Activated CD4-positive, alpha-beta T cell treated with anti-CD3 and anti-CD28 coated beads for 36 hours (primary cell): ENCODE data around the gene VIT. TPM values are rescaled to one million over a fixed set of nuclear protein-coding genes. Genes with fewer than 3 reads are reported as not detected.

Experiments used
- ATAC-seq: fragments of 200-7000 bp; cut with Tn5 transposase; one replicate; pipeline ENCODE4 v1.10.0; 2021; ENCODE audit warnings: mild to moderate bottlenecking, moderate library complexity
- CTCF ChIA-PET: fragments of 350-600 bp; sonication (Branson Sonifier 250); formaldehyde crosslinking; loops from one replicate; lab custom pipeline; 2021; ENCODE audit warnings: antibody characterized with exemption; lab: Charles Lee
- POLR2A ChIA-PET: fragments of 350-600 bp; sonication (Branson Sonifier 250); formaldehyde crosslinking; loops from one replicate; lab custom pipeline; 2021; ENCODE audit warnings: antibody characterized with exemption, inconsistent platforms; lab: Charles Lee
- DNase-seq: peaks from one replicate; pipeline ENCODE4 v3.0.0-alpha.2; 2020
- H3K27ac Mint-ChIP-seq: one replicate; pipeline ENCODE4 v1.8.0; 2021; ENCODE audit warnings: mixed read lengths
- H3K27me3 Mint-ChIP-seq: one replicate; pipeline ENCODE4 v1.8.0; 2021; ENCODE audit warnings: mixed read lengths
- H3K36me3 Mint-ChIP-seq: one replicate; pipeline ENCODE4 v1.8.0; 2021; ENCODE audit warnings: low read depth, mixed read lengths
- H3K4me1 Mint-ChIP-seq: one replicate; pipeline ENCODE4 v1.8.0; 2021; ENCODE audit warnings: mixed read lengths
- H3K4me3 Mint-ChIP-seq: one replicate; pipeline ENCODE4 v1.8.0; 2021; ENCODE audit warnings: mild to moderate bottlenecking, moderate library complexity, mixed read lengths
- H3K9me3 Mint-ChIP-seq: one replicate; pipeline ENCODE4 v1.8.0; 2021; ENCODE audit warnings: low read depth, mixed read lengths
- intact Hi-C, 2 experiments: fragments of 100-400 bp; cut with DNase I in 1 of 2; cut with micrococcal nuclease in 1 of 2; formaldehyde crosslinking; loops; one replicate each; pipeline versions ENCODE4 v1.14.2 to v1.15.1; 2022 to 2024; cut with DNase I, micrococcal nuclease
- total RNA-seq, 2 experiments: library from RNA; stranded (reverse); gene quantifications; one replicate each; pipeline ENCODE4 v1.2.3, GENCODE V29; 2021

The VIT gene
- total RNA-seq, 2 experiments from 2014 or later = not detected

DNA sequence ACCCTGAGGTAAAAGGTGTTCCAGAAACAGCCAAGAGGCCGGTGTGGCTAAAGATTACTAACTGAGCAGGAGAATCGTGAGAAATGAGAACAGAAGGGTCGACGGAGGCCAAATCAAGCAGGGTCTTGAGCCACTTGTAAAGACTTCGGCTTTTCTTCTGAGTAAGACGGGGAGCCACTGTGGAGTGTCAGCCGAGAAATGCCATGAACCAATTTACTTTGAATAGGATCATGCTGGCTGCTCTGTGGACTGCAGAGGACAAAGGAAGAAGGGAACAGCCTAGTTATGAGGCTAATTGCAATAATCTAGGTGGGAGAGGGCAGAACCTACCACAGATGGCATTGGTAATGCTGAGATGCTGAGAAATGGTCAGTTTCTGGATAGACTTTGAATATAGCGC, 16.8 kb downstream of the VIT start:
- peaks cover 1% of the 10 kb centered on the region for H3K27me3 Mint-ChIP-seq
- ATAC-seq (no peak), DNase-seq (no peak)
- ChIA-PET CTCF (no interaction called here), POLR2A (no interaction called here)
- H3K4me3 Mint-ChIP-seq = no peak overlapping the region
- peaks cover 6% of the 10 kb centered on the region for H3K9me3 Mint-ChIP-seq
- no peaks in the 10 kb centered on the region for H3K36me3 Mint-ChIP-seq
- no peak overlapping the region for H3K27ac Mint-ChIP-seq
- intact Hi-C loops = no loop called here
- H3K4me1 Mint-ChIP-seq = no peaks in the 10 kb centered on the region

DNA sequence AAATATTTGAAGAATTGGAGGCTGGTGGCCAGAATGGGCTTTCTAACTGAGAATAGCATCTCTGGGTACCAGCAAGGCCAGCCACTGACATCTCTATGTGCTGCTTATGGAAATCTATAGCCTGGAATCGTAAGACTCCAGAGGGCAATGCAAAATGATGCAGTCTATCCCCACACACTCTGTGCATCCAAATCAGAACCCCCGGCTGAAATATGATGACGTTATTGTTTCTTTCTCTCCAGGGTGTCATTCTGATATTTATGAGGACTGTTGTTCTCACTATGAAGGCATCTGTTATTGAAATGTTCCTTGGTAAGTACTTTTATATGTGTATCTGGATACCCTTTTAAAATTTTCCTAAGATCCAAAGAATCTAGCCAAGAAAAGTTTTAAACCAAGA, 19.6 kb downstream of the VIT start:
- DNase-seq (no peak), ATAC-seq (no peak)
- intact Hi-C loops = no loop called here
- Mint-ChIP-seq H3K4me3 (no peak overlapping the region), H3K27ac (no peak overlapping the region), H3K36me3 (no peaks in the 10 kb centered on the region), H3K9me3 (peaks cover 1% of the 10 kb centered on the region), H3K27me3 (no peaks in the 10 kb centered on the region), H3K4me1 (no peaks in the 10 kb centered on the region)
- CTCF ChIA-PET = no interaction called here
- POLR2A ChIA-PET = no interaction called here

DNA sequence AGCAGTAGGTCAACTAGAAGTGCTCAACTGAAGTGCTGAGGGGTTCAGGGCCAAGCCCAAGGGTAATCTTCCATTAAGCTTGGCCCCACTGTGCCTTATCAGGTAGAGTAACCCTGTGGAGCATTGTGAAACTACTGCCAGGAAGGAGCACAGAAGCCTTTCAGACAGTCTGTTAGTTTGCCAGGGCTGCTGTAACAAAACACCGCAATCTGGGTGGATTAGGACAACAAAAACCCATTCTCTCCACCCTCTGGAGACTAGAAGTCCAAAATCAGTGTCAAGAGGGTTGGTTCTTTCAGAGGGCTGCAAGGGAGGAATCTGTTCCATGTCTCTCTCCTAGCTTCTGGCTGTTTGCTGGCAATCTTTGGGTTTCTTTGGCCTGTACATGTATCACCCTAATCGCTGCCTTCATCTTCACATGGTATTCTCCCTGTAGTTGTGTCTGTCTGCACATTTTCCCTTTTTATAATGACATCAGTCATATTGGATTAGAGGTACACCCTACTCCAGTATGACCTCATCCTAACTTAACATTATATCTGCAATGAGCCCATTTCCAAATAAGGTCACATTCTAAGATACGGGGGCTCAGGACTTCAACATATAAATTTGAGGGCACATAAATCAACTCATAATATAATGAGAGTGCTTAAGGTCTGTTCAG, 21.2 kb downstream of the VIT start:
- H3K27ac Mint-ChIP-seq = no peak overlapping the region
- H3K9me3 Mint-ChIP-seq = no peaks in the 10 kb centered on the region

DNA sequence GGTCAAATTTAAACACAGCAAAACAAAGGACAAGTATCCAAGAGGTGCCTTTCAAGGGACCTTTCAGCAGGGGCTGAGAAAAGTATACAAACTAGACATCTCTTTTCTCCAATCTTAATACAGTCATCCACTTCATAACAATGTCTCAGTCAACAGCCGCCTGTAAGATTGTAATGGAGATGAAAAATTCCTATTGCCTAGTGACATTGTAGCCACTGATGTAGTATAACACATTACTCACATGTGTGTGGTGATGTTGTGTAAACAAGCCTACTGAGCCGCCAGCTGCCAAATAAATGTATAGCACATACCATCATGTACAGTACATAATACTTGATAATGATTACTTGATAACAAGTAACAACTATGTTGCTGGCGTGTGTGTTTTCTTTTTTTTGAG, 31.0 kb downstream of the VIT start:
- no peak for ATAC-seq
- no peaks in the 10 kb centered on the region for H3K4me1 Mint-ChIP-seq
- no peak overlapping the region for H3K4me3 Mint-ChIP-seq
- DNase-seq = no peak
- H3K27me3 Mint-ChIP-seq = peaks cover 3% of the 10 kb centered on the region
- intact Hi-C loops = no loop called here
- H3K27ac Mint-ChIP-seq = no peak overlapping the region
- CTCF ChIA-PET = no interaction called here
- POLR2A ChIA-PET = no interaction called here
- no peaks in the 10 kb centered on the region for H3K36me3 Mint-ChIP-seq
- no peaks in the 10 kb centered on the region for H3K9me3 Mint-ChIP-seq

More for the DNA sequence above, 21.2 kb downstream of the VIT start:
- CTCF ChIA-PET = no interaction called here
- H3K27me3 Mint-ChIP-seq = peaks cover 2% of the 10 kb centered on the region
- no peak overlapping the region for H3K4me3 Mint-ChIP-seq
- intact Hi-C loops = no loop called here
- POLR2A ChIA-PET = no interaction called here
- H3K36me3 Mint-ChIP-seq = no peaks in the 10 kb centered on the region
- H3K4me1 Mint-ChIP-seq = no peaks in the 10 kb centered on the region
- DNase-seq (no peak), ATAC-seq (no peak)

DNA sequence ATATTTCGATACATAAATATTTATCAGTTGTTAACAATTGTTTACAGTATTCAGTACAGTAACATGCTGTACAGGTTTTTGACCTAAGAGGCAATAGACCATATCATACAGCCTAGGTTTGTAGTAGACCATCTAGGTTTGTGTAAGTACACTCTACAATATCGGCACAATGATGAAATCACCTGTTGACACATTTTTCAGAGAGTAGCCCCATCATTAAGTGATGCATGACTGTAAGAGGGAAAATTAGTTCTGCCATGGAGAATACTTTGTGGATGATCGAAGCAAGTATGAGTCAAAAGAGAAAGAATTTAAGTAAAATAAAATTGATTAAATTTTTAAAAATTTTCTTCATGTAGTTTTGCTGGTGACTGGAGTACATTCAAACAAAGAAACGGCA, 32.6 kb downstream of the VIT start:
- no peak for ATAC-seq
- intact Hi-C loops = no loop called here
- CTCF ChIA-PET = interaction anchor here (1.1 kb wide), 1 partner anchor 302 kb away, joined by 3 read pairs; no protein-coding TSS in a partner anchor
- Mint-ChIP-seq H3K4me1 (no peaks in the 10 kb centered on the region), H3K27ac (no peak overlapping the region), H3K27me3 (peaks cover 3% of the 10 kb centered on the region), H3K36me3 (no peaks in the 10 kb centered on the region), H3K9me3 (no peaks in the 10 kb centered on the region), H3K4me3 (no peak overlapping the region)
- DNase-seq = no peak
- POLR2A ChIA-PET = no interaction called here

DNA sequence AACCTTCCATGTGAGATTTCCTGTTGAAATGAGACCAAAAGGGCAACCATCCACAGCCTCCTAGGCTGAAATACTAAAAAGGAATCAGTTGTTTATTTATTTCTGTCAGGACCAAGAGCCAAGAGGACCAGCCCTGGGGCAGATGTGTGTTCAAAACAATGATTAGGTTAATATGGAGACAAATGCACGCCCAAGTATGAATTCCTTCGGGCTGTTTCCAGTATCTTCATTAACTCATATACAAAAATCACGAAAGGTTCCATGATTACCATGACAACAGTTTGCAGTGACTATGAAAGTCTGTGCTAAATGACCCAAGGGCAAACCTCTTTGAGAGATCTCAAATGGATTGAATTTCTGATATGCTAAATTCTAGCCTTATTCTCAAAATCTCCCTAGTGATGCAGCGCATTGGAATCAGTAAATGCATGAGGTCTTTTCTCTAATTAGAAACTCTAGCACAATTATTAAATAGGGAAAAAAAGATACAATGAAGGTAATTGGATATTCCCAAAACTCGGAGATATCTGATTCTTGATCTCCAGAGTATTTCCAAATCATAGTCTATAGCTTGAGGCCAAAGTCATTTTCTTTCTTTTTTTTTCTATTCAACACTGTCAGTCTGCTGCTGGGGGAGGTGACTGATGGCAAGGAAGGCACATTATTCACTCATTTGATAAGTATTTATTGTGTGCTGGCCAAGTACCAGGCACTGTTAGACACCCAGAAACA, 35.6 kb downstream of the VIT start:
- Mint-ChIP-seq H3K36me3 (no peaks in the 10 kb centered on the region), H3K4me1 (no peaks in the 10 kb centered on the region), H3K4me3 (no peak overlapping the region), H3K27me3 (peaks cover 1% of the 10 kb centered on the region), H3K9me3 (no peaks in the 10 kb centered on the region), H3K27ac (no peak overlapping the region)
- DNase-seq (no peak), ATAC-seq (no peak)
- CTCF ChIA-PET = no interaction called here
- POLR2A ChIA-PET = no interaction called here
- intact Hi-C loops = no loop called here

DNA sequence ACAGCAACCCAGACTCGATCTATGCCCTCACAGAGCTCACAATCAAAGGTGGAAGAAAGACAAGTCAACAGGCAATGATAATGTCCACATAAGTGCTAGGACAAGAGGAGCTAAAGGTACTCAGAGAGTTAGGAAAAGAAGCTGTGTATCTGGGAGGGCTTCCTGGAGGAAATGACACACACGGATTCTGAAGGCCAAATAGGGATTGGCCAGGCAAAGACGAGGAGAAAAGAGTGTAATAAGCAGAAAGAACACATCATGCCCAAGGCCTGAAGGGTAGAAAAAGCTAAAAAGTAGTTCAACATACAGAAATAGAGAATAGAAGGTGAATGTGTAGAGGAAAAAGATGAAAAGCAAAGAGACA, 36.1 kb downstream of the VIT start:
- H3K4me1 Mint-ChIP-seq = no peaks in the 10 kb centered on the region
- H3K27me3 Mint-ChIP-seq = peaks cover 1% of the 10 kb centered on the region
- intact Hi-C loops = no loop called here
- H3K27ac Mint-ChIP-seq = no peak overlapping the region
- ChIA-PET POLR2A (no interaction called here), CTCF (no interaction called here)
- no peaks in the 10 kb centered on the region for H3K9me3 Mint-ChIP-seq
- no peaks in the 10 kb centered on the region for H3K36me3 Mint-ChIP-seq
- H3K4me3 Mint-ChIP-seq = no peak overlapping the region
- no peak for DNase-seq
- ATAC-seq = no peak

DNA sequence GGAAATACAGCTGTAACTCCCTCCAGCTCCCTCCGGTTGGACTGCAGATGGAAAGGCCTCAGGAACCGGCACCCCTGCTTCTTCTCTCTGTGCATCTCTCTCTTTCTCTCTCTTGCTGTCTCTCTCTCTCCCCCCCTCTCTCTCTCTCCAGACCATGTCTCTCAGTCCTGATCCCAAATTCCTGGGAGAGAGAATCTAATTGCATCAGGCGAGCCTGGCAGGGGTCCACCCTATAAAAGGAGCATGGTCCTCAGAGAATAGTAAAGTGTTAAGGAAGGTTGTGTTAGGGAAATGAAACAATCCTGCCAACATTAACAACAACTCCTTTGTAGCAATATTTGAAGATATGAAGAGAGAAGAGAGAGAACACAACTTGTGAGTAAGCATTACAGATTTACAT, 36.7 kb downstream of the VIT start:
- DNase-seq (no peak), ATAC-seq (no peak)
- no peak overlapping the region for H3K27ac Mint-ChIP-seq
- H3K4me3 Mint-ChIP-seq = no peak overlapping the region
- POLR2A ChIA-PET = no interaction called here
- no peaks in the 10 kb centered on the region for H3K4me1 Mint-ChIP-seq
- CTCF ChIA-PET = no interaction called here
- no peaks in the 10 kb centered on the region for H3K9me3 Mint-ChIP-seq
- no peaks in the 10 kb centered on the region for H3K36me3 Mint-ChIP-seq
- peaks cover 1% of the 10 kb centered on the region for H3K27me3 Mint-ChIP-seq
- intact Hi-C loops = no loop called here

DNA sequence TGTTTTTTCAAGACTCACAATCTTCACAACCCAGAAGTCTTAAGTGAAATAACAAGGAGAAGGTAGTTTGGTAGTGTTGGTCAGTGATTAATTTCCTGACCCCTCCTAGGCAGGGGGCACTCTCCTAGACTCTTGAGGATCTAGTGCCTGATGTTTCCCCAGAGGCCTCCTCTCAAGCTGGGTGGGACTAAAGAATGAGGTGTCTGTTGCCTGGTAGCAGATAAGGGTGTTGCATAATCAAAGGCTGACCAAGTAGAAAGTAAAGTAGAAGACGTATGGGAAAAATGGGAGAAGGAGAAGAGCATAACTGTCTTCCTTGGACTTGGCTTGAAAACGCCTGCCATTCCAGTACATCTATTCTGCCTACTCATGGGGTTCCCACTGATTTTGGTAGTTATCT, 37.8 kb downstream of the VIT start:
- no peaks in the 10 kb centered on the region for H3K9me3 Mint-ChIP-seq
- H3K27ac Mint-ChIP-seq = no peak overlapping the region
- ChIA-PET POLR2A (interaction anchor here (0.7 kb wide), 1 partner anchor 146 kb away, joined by 3 read pairs; no protein-coding TSS in a partner anchor), CTCF (no interaction called here)
- H3K36me3 Mint-ChIP-seq = no peaks in the 10 kb centered on the region
- H3K4me3 Mint-ChIP-seq = no peak overlapping the region
- ATAC-seq = no peak
- no peaks in the 10 kb centered on the region for H3K4me1 Mint-ChIP-seq
- DNase-seq = no peak
- intact Hi-C loops = no loop called here
- peaks cover 3% of the 10 kb centered on the region for H3K27me3 Mint-ChIP-seq

DNA sequence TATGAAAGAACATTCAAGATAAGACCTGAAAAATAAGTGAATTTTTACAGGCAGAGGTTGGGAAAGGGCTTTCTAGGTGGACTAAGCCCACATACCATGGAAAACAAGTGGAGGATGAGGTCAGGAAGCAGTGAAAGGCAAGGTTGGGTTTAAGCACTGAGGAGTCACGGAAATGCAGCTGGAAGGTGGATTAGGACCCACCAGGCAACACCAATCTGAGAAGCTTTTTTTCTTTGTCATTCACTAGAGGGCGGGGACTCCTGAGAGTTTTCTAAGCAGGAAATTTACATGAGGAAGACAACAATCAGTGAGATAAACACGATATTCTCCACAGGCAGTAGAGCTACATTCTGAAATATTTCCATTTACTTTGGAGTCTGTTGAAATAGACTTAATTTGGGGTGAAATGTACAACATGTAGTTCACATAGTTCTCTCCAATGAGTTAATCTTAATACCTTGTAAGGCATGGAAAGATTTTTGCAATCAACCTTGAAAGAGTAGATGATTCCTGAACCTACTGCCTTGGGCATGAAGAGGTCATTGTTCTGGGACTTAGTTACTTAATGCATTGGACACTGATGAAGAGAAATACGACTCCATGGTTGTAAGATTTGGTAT, 40.7 kb downstream of the VIT start:
- no peak for ATAC-seq
- Mint-ChIP-seq H3K36me3 (no peaks in the 10 kb centered on the region), H3K27me3 (peaks cover 11% of the 10 kb centered on the region), H3K4me3 (no peak overlapping the region), H3K9me3 (no peaks in the 10 kb centered on the region), H3K4me1 (peaks cover 3% of the 10 kb centered on the region), H3K27ac (no peak overlapping the region)
- CTCF ChIA-PET = no interaction called here
- no peak for DNase-seq
- POLR2A ChIA-PET = no interaction called here
- intact Hi-C loops = no loop called here

DNA sequence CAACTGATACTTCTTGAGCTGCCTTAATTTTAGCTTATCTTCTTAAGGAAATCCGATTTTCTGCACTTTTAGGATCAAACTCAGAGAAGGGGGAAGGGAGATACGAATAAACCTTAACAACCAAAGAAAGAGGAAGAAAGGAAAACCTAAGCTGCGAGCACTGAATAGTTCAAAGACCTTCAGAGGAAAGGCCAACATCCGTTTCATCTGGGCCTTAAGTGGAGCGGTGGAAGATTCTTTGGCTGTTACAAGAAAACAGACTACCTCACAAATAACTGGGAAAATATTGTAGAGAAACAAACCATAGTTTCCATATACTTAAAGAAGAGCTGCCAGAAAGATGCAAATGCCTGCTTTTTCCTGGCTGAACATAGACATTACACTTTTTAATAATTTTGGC, 43.6 kb downstream of the VIT start:
- CTCF ChIA-PET = no interaction called here
- H3K9me3 Mint-ChIP-seq = no peaks in the 10 kb centered on the region
- intact Hi-C loops = no loop called here

More for the DNA sequence above, 43.6 kb downstream of the VIT start:
- H3K36me3 Mint-ChIP-seq = no peaks in the 10 kb centered on the region
- no peak for ATAC-seq
- H3K27ac Mint-ChIP-seq = no peak overlapping the region
- no peak for DNase-seq
- peaks cover 23% of the 10 kb centered on the region for H3K27me3 Mint-ChIP-seq
- H3K4me1 Mint-ChIP-seq = peaks cover 3% of the 10 kb centered on the region
- no peak overlapping the region for H3K4me3 Mint-ChIP-seq
- POLR2A ChIA-PET = no interaction called here
